ENCODE results near the gene SLC25A33.

Gene SLC25A33

GRCh38 chr1:9590945-9591668 is 51.8 kb downstream of the SLC25A33 start:
- Histone ChIP-seq H3K27me3 (ENCODE audit: insufficient read depth, poor library complexity, severe bottlenecking) (no peaks in the 10 kb centered on the region), H3K27ac (replicated peaks) (no peak overlapping the region), H3K4me3 (replicated peaks; ENCODE audit: insufficient read depth, low read length) (no peak overlapping the region)
- DNase-seq (ENCODE audit: low read depth in 1 of 2, low spot score in 1 of 2), result no peak
- no peak for TF ChIP-seq SPI1 (IDR thresholded peaks at IDR 0.05; ENCODE audit: borderline replicate concordance, low read depth)
- no peak for TF ChIP-seq REST (IDR thresholded peaks at IDR 0.05; ENCODE audit: insufficient replicate concordance, low read depth)
- no peak for TF ChIP-seq CTCF (IDR thresholded peaks at IDR 0.05; ENCODE audit: insufficient read depth, low read length)
- TF ChIP-seq POLR2AphosphoS5 (IDR thresholded peaks at IDR 0.05; ENCODE audit: low read depth), result no peak
- no peak for TF ChIP-seq GABPA (IDR thresholded peaks at IDR 0.05; ENCODE audit: low read depth)

- no peak overlapping the region for H3K27ac ChIP-seq (replicated peaks)
- no peak overlapping the region for H3K4me3 ChIP-seq (replicated peaks; ENCODE audit: insufficient read depth, low read length)
Measured at GRCh38 chr1:9591669-9592509, 52.6 kb downstream of the SLC25A33 start.

More at GRCh38 chr1:9591669-9592509, 52.6 kb downstream of the SLC25A33 start:
- DNase-seq (ENCODE audit: low read depth in 1 of 2, low spot score in 1 of 2), result no peak
- H3K27me3 ChIP-seq (ENCODE audit: insufficient read depth, poor library complexity, severe bottlenecking), result no peaks in the 10 kb centered on the region
- TF ChIP-seq REST (IDR thresholded peaks at IDR 0.05; ENCODE audit: insufficient replicate concordance, low read depth) (no peak), POLR2AphosphoS5 (IDR thresholded peaks at IDR 0.05; ENCODE audit: low read depth) (no peak), GABPA (IDR thresholded peaks at IDR 0.05; ENCODE audit: low read depth) (no peak), CTCF (IDR thresholded peaks at IDR 0.05; ENCODE audit: insufficient read depth, low read length) (no peak), SPI1 (IDR thresholded peaks at IDR 0.05; ENCODE audit: borderline replicate concordance, low read depth) (no peak)
